Caco-2 (cell line): ENCODE data around the gene ATP9A. TPM values are rescaled to one million over a fixed set of nuclear protein-coding genes. Genes with fewer than 3 reads are reported as not detected.

Source experiments
- BruUV-seq: library from RNA; stranded (reverse); fragments of 400-500 nt; replicated peaks from 2 replicates; lab custom pipeline; 2021; lab: Mats Ljungman, UMichigan
- CTCF ChIA-PET: fragments of 300-600 bp; sonication (Branson Sonifier 250); formaldehyde crosslinking; loops from one replicate; lab custom pipeline; 2022; ENCODE audit warnings: antibody characterized with exemption; lab: Charles Lee
- POLR2A ChIA-PET: fragments of 300-600 bp; sonication (Branson Sonifier 250); formaldehyde crosslinking; loops from one replicate; lab custom pipeline; 2022; ENCODE audit warnings: antibody characterized with exemption; lab: Charles Lee
- DNase-seq, 2 experiments: peaks; one replicate each; pipeline versions ENCODE4 v3.0.0 to v3.0.0-alpha.2; 2020 to 2022
- H3K27me3 ChIP-seq: replicated peaks from 2 replicates; pipeline ENCODE4 v1.6.0; 2011; ENCODE audit warnings: low read length; ENCODE audit not compliant: control insufficient read depth, insufficient read depth
- H3K36me3 ChIP-seq: 2 replicates; pipeline ENCODE4 v1.5.1; 2011; ENCODE audit warnings: low read length; ENCODE audit not compliant: control insufficient read depth, insufficient read depth
- H3K4me1 ChIP-seq: fragments of 250-450 bp; sonication (Bioruptor Pico); 2 replicates; pipeline ENCODE4 v1.5.1; 2020; ENCODE audit warnings: mild to moderate bottlenecking
- H3K4me3 ChIP-seq: 2 replicates; pipeline ENCODE4 v1.5.1; 2011; ENCODE audit warnings: low read depth, mild to moderate bottlenecking, control low read depth, low read length
- H3K9me3 ChIP-seq: fragments of 250-450 bp; sonication (Bioruptor Pico); 2 replicates; pipeline ENCODE4 v1.5.1; 2020; ENCODE audit warnings: mild to moderate bottlenecking, moderate library complexity
- H3K27ac Mint-ChIP-seq: one replicate; pipeline ENCODE4 v1.8.0; 2022; ENCODE audit warnings: mixed read lengths; ENCODE audit not compliant: unreplicated experiment
- H3K27me3 Mint-ChIP-seq: one replicate; pipeline ENCODE4 v1.8.0; 2022; ENCODE audit warnings: mixed read lengths; ENCODE audit not compliant: insufficient read depth, unreplicated experiment
- H3K36me3 Mint-ChIP-seq: one replicate; pipeline ENCODE4 v1.8.0; 2022; ENCODE audit warnings: mild to moderate bottlenecking, mixed read lengths; ENCODE audit not compliant: insufficient read depth, unreplicated experiment
- H3K4me1 Mint-ChIP-seq: one replicate; pipeline ENCODE4 v1.8.0; 2022; ENCODE audit warnings: low read depth, mixed read lengths; ENCODE audit not compliant: unreplicated experiment
- H3K4me3 Mint-ChIP-seq: one replicate; pipeline ENCODE4 v1.8.0; 2022; ENCODE audit warnings: mild to moderate bottlenecking, moderate library complexity, mixed read lengths; ENCODE audit not compliant: unreplicated experiment
- H3K9me3 Mint-ChIP-seq: one replicate; pipeline ENCODE4 v1.8.0; 2022; ENCODE audit warnings: mixed read lengths; ENCODE audit not compliant: unreplicated experiment
- intact Hi-C: fragments of 100-400 bp; cut with micrococcal nuclease; formaldehyde crosslinking; loops from one replicate; pipeline ENCODE4 v1.10.0; 2022; ENCODE audit not compliant: unreplicated experiment
- total RNA-seq: library from RNA; stranded (reverse); gene quantifications from 2 replicates; pipeline ENCODE4 v1.2.3, GENCODE V29; 2022
- TF ChIP-seq, protein P1 (sequence below), 2 experiments: fragments of 200-600 bp in 1 of 2; IDR thresholded peaks; 1 replicate in 1 of 2; 2 replicates in 1 of 2; pipeline versions ENCODE4 v1.5.1 to v1.8.0; 2011 to 2022; ENCODE audit warnings: antibody characterized with exemption in 1 of 2, control low read depth in 1 of 2, inconsistent platforms in 1 of 2, low read depth in 1 of 2, low read length in 1 of 2, mild to moderate bottlenecking in 1 of 2, moderate library complexity in 1 of 2; ENCODE audit not compliant: insufficient read depth in 1 of 2, severe bottlenecking in 1 of 2, unreplicated experiment in 1 of 2

ATP9A gene
- total RNA-seq, 1 experiment from 2014 or later = 102 TPM

DNA sequence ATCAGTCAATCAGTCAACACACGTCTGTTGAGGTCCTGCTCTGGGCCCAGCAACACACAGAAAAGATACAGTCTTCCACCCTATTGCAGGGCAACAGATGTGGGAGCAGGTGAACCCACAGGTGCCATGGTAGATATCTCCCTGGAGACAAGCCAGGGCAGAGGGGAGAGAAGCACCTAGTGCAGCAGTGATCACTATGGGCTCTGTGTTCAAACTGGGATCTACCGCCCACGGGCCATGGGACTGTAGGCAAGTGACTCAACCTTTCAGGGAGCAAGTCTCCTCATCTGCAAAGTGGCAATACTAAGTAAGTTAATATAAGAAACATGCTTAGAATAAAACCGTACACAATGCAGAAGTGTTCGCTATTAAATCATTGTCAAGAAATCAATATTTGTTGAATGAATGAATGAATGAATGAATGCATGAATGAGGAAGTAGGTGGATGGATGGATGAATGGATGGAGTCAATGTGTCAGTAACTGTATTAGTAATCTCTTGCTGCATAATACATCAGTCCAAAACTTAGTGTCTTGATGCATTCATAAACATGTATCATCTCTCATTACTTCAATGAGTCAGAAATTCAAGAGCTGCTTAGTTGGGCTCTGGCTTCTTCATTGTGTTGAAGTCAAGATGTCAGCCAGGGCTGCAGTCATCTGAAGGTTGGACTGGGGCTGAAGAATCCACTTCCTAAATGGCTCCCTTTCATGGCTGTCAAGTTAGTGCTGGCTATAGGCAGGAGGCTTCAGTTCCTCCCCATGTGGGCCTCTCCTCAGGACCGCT lies 193.7 kb downstream of the ATP9A start:
- no peaks in the 10 kb centered on the region for H3K9me3 ChIP-seq
- no peaks in the 10 kb centered on the region for H3K27me3 ChIP-seq
- ChIA-PET POLR2A (no interaction called here), CTCF (no interaction called here)
- TF ChIP-seq, protein P1, sequence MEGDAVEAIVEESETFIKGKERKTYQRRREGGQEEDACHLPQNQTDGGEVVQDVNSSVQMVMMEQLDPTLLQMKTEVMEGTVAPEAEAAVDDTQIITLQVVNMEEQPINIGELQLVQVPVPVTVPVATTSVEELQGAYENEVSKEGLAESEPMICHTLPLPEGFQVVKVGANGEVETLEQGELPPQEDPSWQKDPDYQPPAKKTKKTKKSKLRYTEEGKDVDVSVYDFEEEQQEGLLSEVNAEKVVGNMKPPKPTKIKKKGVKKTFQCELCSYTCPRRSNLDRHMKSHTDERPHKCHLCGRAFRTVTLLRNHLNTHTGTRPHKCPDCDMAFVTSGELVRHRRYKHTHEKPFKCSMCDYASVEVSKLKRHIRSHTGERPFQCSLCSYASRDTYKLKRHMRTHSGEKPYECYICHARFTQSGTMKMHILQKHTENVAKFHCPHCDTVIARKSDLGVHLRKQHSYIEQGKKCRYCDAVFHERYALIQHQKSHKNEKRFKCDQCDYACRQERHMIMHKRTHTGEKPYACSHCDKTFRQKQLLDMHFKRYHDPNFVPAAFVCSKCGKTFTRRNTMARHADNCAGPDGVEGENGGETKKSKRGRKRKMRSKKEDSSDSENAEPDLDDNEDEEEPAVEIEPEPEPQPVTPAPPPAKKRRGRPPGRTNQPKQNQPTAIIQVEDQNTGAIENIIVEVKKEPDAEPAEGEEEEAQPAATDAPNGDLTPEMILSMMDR (IDR thresholded peaks at IDR 0.05; ENCODE audit: insufficient read depth in 1 of 2, low read depth in 1 of 2, low read length in 1 of 2, severe bottlenecking in 1 of 2, unreplicated experiment in 1 of 2) = no peak
- BruUV-seq = no TSS peak
- Mint-ChIP-seq H3K27ac (no peak overlapping the region), H3K9me3 (no peaks in the 10 kb centered on the region), H3K4me3 (no peak overlapping the region), H3K27me3 (peaks cover 2% of the 10 kb centered on the region), H3K4me1 (no peaks in the 10 kb centered on the region), H3K36me3 (no peaks in the 10 kb centered on the region)
- intact Hi-C loops = no loop called here
- no peaks in the 10 kb centered on the region for H3K36me3 ChIP-seq
- no peaks in the 10 kb centered on the region for H3K4me1 ChIP-seq
- H3K4me3 ChIP-seq = no peak overlapping the region
- no peak for DNase-seq

DNA sequence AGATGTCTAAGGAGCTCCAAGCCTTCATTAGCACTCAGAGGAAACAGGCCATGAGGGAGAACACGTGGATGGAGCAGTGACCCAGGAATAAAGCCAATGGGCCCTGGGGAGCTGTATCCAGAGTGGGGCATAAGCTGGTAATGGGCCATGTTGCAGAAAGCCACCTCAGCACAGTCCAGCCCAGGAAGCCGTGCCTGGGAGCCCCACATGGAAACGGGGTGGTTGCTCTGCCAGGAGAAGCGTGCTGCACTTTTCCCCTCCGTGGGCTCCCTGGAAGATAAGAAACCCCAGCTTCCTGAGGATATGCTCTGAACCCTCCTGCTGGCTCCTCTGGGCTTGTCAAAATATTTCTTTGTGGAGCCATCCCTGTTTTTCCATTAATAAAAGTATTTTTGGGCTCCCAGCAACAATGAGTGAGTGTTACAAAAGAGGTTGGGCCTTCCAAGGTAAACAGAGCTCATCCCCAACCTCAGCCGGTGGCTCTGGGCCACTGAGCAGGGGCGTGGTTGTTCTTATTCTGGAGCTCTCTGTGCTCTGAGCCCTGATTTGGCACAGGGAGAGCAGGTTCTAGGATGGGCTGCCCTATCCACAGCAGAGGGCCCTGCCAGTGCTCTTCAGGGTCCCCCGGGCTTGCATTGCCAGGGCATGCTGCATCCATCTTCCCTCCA lies 194.5 kb downstream of the ATP9A start:
- POLR2A ChIA-PET = no interaction called here
- Mint-ChIP-seq H3K4me3 (no peak overlapping the region), H3K27me3 (peaks cover 4% of the 10 kb centered on the region), H3K27ac (no peak overlapping the region), H3K9me3 (peaks cover 3% of the 10 kb centered on the region), H3K4me1 (no peaks in the 10 kb centered on the region), H3K36me3 (no peaks in the 10 kb centered on the region)
- no peak for DNase-seq
- H3K9me3 ChIP-seq = no peaks in the 10 kb centered on the region; the same call in 1 of the 2 replicates
- no TSS peak for BruUV-seq
- CTCF ChIA-PET = interaction anchor here (0.7 to 1.1 kb wide), 2 partner anchors 21 to 218 kb away, joined by 3 to 4 read pairs; no protein-coding TSS in a partner anchor
- no peak overlapping the region for H3K4me3 ChIP-seq
- TF ChIP-seq, protein P1 (IDR thresholded peaks at IDR 0.05; ENCODE audit: insufficient read depth in 1 of 2, low read depth in 1 of 2, low read length in 1 of 2, severe bottlenecking in 1 of 2, unreplicated experiment in 1 of 2) = no peak
- intact Hi-C loops = no loop called here
- no peaks in the 10 kb centered on the region for H3K36me3 ChIP-seq
- no peaks in the 10 kb centered on the region for H3K4me1 ChIP-seq
- H3K27me3 ChIP-seq = no peaks in the 10 kb centered on the region

DNA sequence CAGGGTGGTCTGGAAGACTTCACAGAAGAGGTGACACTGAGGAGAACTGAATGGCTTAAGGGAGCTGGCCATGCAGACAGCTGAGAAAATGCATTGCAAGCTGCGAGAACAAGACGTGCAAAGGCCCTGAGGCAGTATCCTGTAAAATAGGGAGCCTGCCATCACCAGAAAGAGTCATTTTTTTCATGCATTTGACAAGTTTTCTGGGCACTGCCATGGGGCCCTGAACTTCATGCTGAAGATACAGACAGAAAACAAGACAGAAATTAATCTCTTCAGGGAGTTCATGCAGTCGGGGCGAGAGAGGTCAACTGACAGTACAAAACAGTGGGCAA lies 196.8 kb downstream of the ATP9A start:
- BruUV-seq = no TSS peak
- TF ChIP-seq, protein P1 (IDR thresholded peaks at IDR 0.05; ENCODE audit: insufficient read depth in 1 of 2, low read depth in 1 of 2, low read length in 1 of 2, severe bottlenecking in 1 of 2, unreplicated experiment in 1 of 2) = no peak
- ChIA-PET POLR2A (no interaction called here), CTCF (interaction anchor here (0.7 kb wide), 1 partner anchor 185 kb away, joined by 3 read pairs; no protein-coding TSS in a partner anchor)
- Mint-ChIP-seq H3K36me3 (no peaks in the 10 kb centered on the region), H3K27ac (no peak overlapping the region), H3K4me1 (no peaks in the 10 kb centered on the region), H3K27me3 (peaks cover 13% of the 10 kb centered on the region), H3K9me3 (peaks cover 16% of the 10 kb centered on the region), H3K4me3 (no peak overlapping the region)
- intact Hi-C loops = no loop called here
- Histone ChIP-seq H3K4me3 (no peak overlapping the region), H3K4me1 (no peaks in the 10 kb centered on the region), H3K27me3 (no peaks in the 10 kb centered on the region), H3K36me3 (no peaks in the 10 kb centered on the region), H3K9me3 (peaks cover 8% of the 10 kb centered on the region; the same call in 1 of the 2 replicates)
- DNase-seq = no peak
